Esophagus squamous epithelium (tissue), 4 donors: Measurements from ENCODE around the gene IL1A.

ENCODE experiments used
- CTCF ChIP-seq, 6 experiments: fragments of 450-650 bp in 4 of 6; fragments of 200-600 bp in 2 of 6; sonication (generic) in 2 of 6; IDR thresholded peaks; one replicate each; pipeline ENCODE4 v1.5.1; 2016 to 2019; ENCODE audit warnings: antibody characterized with exemption in 6 of 6, mild to moderate bottlenecking in 4 of 6, moderate library complexity in 4 of 6
- POLR2A ChIP-seq, 4 donors: fragments of 450-650 bp; IDR thresholded peaks; one replicate each; pipeline ENCODE4 v1.6.1; 2017; ENCODE audit warnings: antibody characterized with exemption in 4 of 4, mild to moderate bottlenecking in 4 of 4, moderate library complexity in 3 of 4

- TF ChIP-seq CTCF (IDR thresholded peaks at IDR 0.05): no peak
- TF ChIP-seq POLR2A (IDR thresholded peaks at IDR 0.05): no peak
These were observed 28.3 kb upstream of the IL1A start for GRCh38 chr2:112812318-112813267.
